GM13976 (cell line): ENCODE data around the gene DOLK.

Experiments
- DNase-seq: peaks from one replicate; pipeline ENCODE4 v3.0.0; 2012; ENCODE audit warnings: low spot score
- CTCF ChIP-seq: IDR thresholded peaks from 2 replicates; pipeline ENCODE4 v1.5.1; 2012; ENCODE audit warnings: borderline replicate concordance, mild to moderate bottlenecking; ENCODE audit not compliant: insufficient read depth; ENCODE audit errors: extremely low read depth, missing control alignments, control extremely low read depth
- in situ Hi-C: fragments of 300-500 bp; cut with MboI; formaldehyde crosslinking; loops from one replicate; pipeline ENCODE4 v1.12.0; 2022; ENCODE audit warnings: low sequenced_read_pairs, mixed read lengths, inconsistent platforms; ENCODE audit not compliant: unreplicated experiment

DOLK gene

GRCh38 chr9:128913048-128913900 lies 34.1 kb downstream of the DOLK start:
- no peak for DNase-seq
- in situ Hi-C loops, result no loop called here
- TF ChIP-seq CTCF, result no peak

GRCh38 chr9:128912270-128912853 lies 35.0 kb downstream of the DOLK start:
- TF ChIP-seq CTCF, result no peak
- in situ Hi-C loops, result no loop called here
- DNase-seq, result no peak

DNA sequence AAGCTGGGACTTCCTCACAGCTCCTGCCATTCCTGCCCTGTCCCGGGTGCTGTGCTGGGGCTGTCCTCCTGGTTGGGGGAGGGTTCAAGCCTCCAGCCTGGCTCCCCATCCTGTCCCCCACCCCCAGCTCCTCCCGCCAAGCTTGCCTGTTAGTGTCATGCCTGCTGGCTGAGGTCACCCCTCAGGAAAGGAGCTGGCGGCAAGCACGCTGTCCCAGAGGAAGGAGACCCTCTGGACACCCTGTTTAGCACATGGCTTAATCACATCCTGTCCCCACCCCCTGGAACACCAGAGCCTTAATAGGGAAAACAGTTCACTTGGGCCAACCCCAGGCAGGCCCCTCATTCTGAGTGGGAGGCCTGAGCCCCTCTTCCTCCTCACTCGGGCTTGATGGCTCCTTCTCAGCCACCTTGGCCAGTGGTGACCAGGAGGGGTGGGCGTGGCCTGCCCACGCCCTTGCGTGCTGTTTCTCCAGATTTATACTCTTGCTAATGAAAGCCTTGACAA lies 35.8 kb downstream of the DOLK start:
- no peak for DNase-seq
- TF ChIP-seq CTCF, result no peak
- in situ Hi-C loops, result no loop called here

DNA sequence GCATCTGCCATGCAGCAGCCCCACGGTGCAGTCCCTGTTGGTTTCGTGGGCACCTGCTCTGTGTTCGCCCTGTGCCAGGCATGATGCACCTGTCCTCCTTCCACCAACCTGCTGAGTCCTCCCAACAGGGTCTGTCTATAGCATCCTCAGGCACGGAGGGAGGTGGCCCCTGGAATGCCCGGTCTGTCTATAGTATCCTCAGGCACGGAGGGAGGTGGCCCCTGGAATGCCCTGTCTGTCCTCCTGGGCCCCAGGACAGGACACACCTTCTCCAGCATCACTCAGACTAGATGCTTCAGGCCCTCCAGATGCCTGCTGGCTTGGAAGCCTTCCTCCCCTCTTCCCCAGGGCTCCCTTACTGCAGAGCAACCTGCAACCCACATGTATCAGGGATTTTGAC lies 36.5 kb downstream of the DOLK start:
- TF ChIP-seq CTCF, result no peak
- in situ Hi-C loops, result no loop called here
- no peak for DNase-seq

- no peak for TF ChIP-seq CTCF
- no peak for DNase-seq
- in situ Hi-C loops, result no loop called here
Observed at GRCh38 chr9:128909859-128910258, 37.5 kb downstream of the DOLK start.

DNA sequence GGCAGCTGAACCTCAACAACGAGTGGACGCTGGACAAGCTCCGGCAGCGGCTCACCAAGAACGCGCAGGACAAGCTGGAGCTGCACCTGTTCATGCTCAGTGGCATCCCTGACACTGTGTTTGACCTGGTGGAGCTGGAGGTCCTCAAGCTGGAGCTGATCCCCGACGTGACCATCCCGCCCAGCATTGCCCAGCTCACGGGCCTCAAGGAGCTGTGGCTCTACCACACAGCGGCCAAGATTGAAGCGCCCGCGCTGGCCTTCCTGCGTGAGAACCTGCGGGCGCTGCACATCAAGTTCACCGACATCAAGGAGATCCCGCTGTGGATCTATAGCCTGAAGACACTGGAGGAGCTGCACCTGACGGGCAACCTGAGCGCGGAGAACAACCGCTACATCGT lies 39.0 kb downstream of the DOLK start:
- no peak for DNase-seq
- TF ChIP-seq CTCF, result no peak
- in situ Hi-C loops, result no loop called here
